GM19467 (cell line): ENCODE measurements around the gene RAPGEF1.
A peak's percentile ranks its signal among the peaks of the same experiment; 100 is the strongest.
"Not testable (repeated sequence)": the region's sequence is repeated elsewhere in the genome, so short reads cannot be mapped to it uniquely, and the experiment has no call there.

Experiments used
- ATAC-seq: cut with Tn5 transposase; IDR thresholded peaks from one replicate; pipeline ENCODE4 v1.9.1; 2021; ENCODE audit warnings: mild to moderate bottlenecking, moderate library complexity; ENCODE audit not compliant: unreplicated experiment

The RAPGEF1 gene

GRCh38 chr9:131692612-131693562 lies 47.0 kb downstream of the RAPGEF1 start:
- no peak for ATAC-seq

- no peak for ATAC-seq
These were observed 47.8 kb downstream of the RAPGEF1 start for GRCh38 chr9:131691969-131692611.

- no peak for ATAC-seq
These were observed 48.8 kb downstream of the RAPGEF1 start for GRCh38 chr9:131690941-131691573.

GRCh38 chr9:131690462-131690861 lies 49.4 kb downstream of the RAPGEF1 start:
- no peak for ATAC-seq

GRCh38 chr9:131688377-131688776 lies 51.5 kb downstream of the RAPGEF1 start:
- ATAC-seq, result no peak

GRCh38 chr9:131685753-131686706 lies 53.8 kb downstream of the RAPGEF1 start:
- no peak for ATAC-seq

GRCh38 chr9:131683094-131683493 lies 56.8 kb downstream of the RAPGEF1 start:
- not testable (repeated sequence) for ATAC-seq

- ATAC-seq, result no peak
These were observed 57.6 kb downstream of the RAPGEF1 start for GRCh38 chr9:131682261-131682660.

GRCh38 chr9:131681826-131682225 lies 58.0 kb downstream of the RAPGEF1 start:
- not testable (repeated sequence) for ATAC-seq

GRCh38 chr9:131681108-131681507 lies 58.8 kb downstream of the RAPGEF1 start:
- not testable (repeated sequence) for ATAC-seq

- ATAC-seq, result no peak
These were observed 60.4 kb downstream of the RAPGEF1 start for GRCh38 chr9:131679261-131680020.

- peak; percentile 56 for ATAC-seq
These were observed 61.3 kb downstream of the RAPGEF1 start for GRCh38 chr9:131678499-131679111.

GRCh38 chr9:131677444-131678180 lies 62.3 kb downstream of the RAPGEF1 start:
- ATAC-seq, result no peak

GRCh38 chr9:131677049-131677443 lies 62.8 kb downstream of the RAPGEF1 start:
- no peak for ATAC-seq

- no peak for ATAC-seq
These were observed 63.4 kb downstream of the RAPGEF1 start for GRCh38 chr9:131676431-131676972.

- no peak for ATAC-seq
These were observed 64.3 kb downstream of the RAPGEF1 start for GRCh38 chr9:131675437-131676022.

- no peak for ATAC-seq
These were observed 65.2 kb downstream of the RAPGEF1 start for GRCh38 chr9:131674425-131675421.
